Measurements from ENCODE around the gene MBNL2.

- TF ChIP-seq, protein P1, sequence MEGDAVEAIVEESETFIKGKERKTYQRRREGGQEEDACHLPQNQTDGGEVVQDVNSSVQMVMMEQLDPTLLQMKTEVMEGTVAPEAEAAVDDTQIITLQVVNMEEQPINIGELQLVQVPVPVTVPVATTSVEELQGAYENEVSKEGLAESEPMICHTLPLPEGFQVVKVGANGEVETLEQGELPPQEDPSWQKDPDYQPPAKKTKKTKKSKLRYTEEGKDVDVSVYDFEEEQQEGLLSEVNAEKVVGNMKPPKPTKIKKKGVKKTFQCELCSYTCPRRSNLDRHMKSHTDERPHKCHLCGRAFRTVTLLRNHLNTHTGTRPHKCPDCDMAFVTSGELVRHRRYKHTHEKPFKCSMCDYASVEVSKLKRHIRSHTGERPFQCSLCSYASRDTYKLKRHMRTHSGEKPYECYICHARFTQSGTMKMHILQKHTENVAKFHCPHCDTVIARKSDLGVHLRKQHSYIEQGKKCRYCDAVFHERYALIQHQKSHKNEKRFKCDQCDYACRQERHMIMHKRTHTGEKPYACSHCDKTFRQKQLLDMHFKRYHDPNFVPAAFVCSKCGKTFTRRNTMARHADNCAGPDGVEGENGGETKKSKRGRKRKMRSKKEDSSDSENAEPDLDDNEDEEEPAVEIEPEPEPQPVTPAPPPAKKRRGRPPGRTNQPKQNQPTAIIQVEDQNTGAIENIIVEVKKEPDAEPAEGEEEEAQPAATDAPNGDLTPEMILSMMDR (conservative IDR thresholded peaks at IDR 0.05; ENCODE audit: low read depth in 2 of 2): no peak
- no peak for TF ChIP-seq EZH2 (IDR thresholded peaks at IDR 0.05; ENCODE audit: low read depth, unreplicated experiment)
- no peak for TF ChIP-seq REST (IDR thresholded peaks at IDR 0.05; ENCODE audit: unreplicated experiment)
These were observed 166.2 kb downstream of the MBNL2 start for GRCh38 chr13:97388373-97388772.
